ENCODE data around the gene CHRNA1.

The CHRNA1 gene

DNA sequence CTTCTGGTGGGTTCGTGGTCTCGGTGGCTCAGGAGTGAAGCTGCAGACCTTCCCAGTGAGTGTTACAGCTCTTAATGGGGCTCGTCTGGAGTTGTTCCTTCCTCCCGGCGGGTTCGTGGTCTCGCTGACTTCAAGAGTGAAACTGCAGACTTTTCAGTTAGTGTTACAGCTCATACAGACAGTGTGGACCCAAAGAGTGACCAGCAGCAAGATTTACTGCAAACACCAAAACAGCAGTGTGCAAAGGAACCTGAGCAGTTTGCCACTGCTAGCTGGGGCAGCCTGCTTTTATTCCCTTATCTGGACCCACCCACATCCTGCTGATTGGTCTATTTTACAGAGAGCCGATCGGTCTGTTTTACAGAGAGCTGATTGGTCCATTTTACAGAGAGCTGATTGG, 55.6 kb downstream of the CHRNA1 start:
- Histone ChIP-seq H3K23ac (ENCODE audit: low read length in 2 of 2) (no peak overlapping the region), H3K27ac (ENCODE audit: low read length, poor library complexity, severe bottlenecking) (no peak overlapping the region), H3K4me3 (ENCODE audit: insufficient read depth in 1 of 2, low read depth in 1 of 2, low read length in 2 of 2) (no peak overlapping the region), H3K4me1 (ENCODE audit: control insufficient read depth, insufficient read depth, low read depth, low read length) (no peaks in the 10 kb centered on the region), H3K9me3 (ENCODE audit: control insufficient read depth, low read length) (no peaks in the 10 kb centered on the region), H3K18ac (ENCODE audit: low read depth in 1 of 2, low read length in 2 of 2) (no peak overlapping the region), H2BK5ac (ENCODE audit: low read depth, low read length, poor library complexity, severe bottlenecking) (no peak overlapping the region), H3K9ac (ENCODE audit: low read length) (no peak overlapping the region), H2BK12ac (ENCODE audit: low read length in 2 of 2) (no peak overlapping the region), H2BK120ac (ENCODE audit: low read depth, low read length) (no peak overlapping the region), H4K91ac (ENCODE audit: low read length) (no peak overlapping the region), H3K4me2 (ENCODE audit: low read length, poor library complexity, severe bottlenecking) (no peak overlapping the region), H3K36me3 (ENCODE audit: control insufficient read depth in 1 of 2, insufficient read depth in 2 of 2, low read depth in 1 of 2, low read length in 2 of 2) (no peaks in the 10 kb centered on the region), H3K14ac (ENCODE audit: low read length in 2 of 2) (no peak overlapping the region), H2AK5ac (ENCODE audit: low read length, severe bottlenecking) (no peak overlapping the region), H2BK15ac (ENCODE audit: low read depth, poor library complexity, severe bottlenecking) (no peak overlapping the region), H4K8ac (ENCODE audit: low read length) (no peak overlapping the region), H3K4ac (ENCODE audit: low read depth in 1 of 2, low read length in 2 of 2) (no peak overlapping the region), H3K79me1 (replicated peaks; ENCODE audit: low read length, poor library complexity, severe bottlenecking) (no peaks in the 10 kb centered on the region), H2AFZ (ENCODE audit: low read depth, low read length) (no peak overlapping the region), H3K27me3 (ENCODE audit: control insufficient read depth in 1 of 2, insufficient read depth in 1 of 2, low read length in 2 of 2) (peaks cover 6 to 26% of the 10 kb centered on the region in 2 experiments)
- WGBS, result 83% methylated on average over 9 of the region's 9 CpGs
- DNase-seq, result no peak

DNA sequence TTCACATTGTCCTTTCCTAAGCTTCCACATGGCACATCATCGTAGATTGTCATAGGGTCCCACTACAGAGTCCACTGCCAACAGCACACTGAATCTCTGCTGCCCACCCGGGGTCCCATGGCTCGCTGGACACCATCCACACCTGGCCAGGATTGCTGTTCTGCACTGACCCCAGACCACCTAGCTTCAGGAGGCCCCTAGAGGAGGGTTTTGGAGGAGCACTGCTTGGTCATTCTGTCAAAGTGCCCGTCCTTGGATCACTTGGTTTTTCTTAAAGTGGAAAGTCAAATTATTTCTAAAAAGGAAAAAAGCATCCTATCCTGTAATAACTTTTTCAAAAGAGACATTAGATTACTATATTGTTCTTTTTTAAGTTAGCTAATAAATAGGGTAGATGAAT, 59.0 kb downstream of the CHRNA1 start:
- no peaks in the 10 kb centered on the region for H3K79me1 ChIP-seq (replicated peaks; ENCODE audit: low read length, poor library complexity, severe bottlenecking)
- no peak overlapping the region for H2BK120ac ChIP-seq (ENCODE audit: low read depth, low read length)
- no peak overlapping the region for H2AK5ac ChIP-seq (ENCODE audit: low read length, severe bottlenecking)
- no peak overlapping the region for H4K8ac ChIP-seq (ENCODE audit: low read length)
- H4K91ac ChIP-seq (ENCODE audit: low read length), result no peak overlapping the region
- no peaks in the 10 kb centered on the region for H3K4me1 ChIP-seq (ENCODE audit: control insufficient read depth, insufficient read depth, low read depth, low read length)
- H3K9ac ChIP-seq (ENCODE audit: low read length), result no peak overlapping the region
- no peak overlapping the region for H3K4me2 ChIP-seq (ENCODE audit: low read length, poor library complexity, severe bottlenecking)
- H3K27me3 ChIP-seq (ENCODE audit: control insufficient read depth in 1 of 2, insufficient read depth in 1 of 2, low read length in 2 of 2), result peaks cover 6 to 30% of the 10 kb centered on the region in 2 experiments
- no peak overlapping the region for H2AFZ ChIP-seq (ENCODE audit: low read depth, low read length)
- no peak overlapping the region for H3K18ac ChIP-seq (ENCODE audit: low read depth in 1 of 2, low read length in 2 of 2)
- H2BK15ac ChIP-seq (ENCODE audit: low read depth, poor library complexity, severe bottlenecking), result no peak overlapping the region
- H2BK5ac ChIP-seq (ENCODE audit: low read depth, low read length, poor library complexity, severe bottlenecking), result no peak overlapping the region
- H3K4me3 ChIP-seq (ENCODE audit: insufficient read depth in 1 of 2, low read depth in 1 of 2, low read length in 2 of 2), result no peak overlapping the region
- no peaks in the 10 kb centered on the region for H3K9me3 ChIP-seq (ENCODE audit: control insufficient read depth, low read length)
- no peak overlapping the region for H3K4ac ChIP-seq (ENCODE audit: low read depth in 1 of 2, low read length in 2 of 2)
- DNase-seq, result no peak
- no peak overlapping the region for H3K23ac ChIP-seq (ENCODE audit: low read length in 2 of 2)
- WGBS, result 95% methylated on average over 3 of the region's 4 CpGs
- H2BK12ac ChIP-seq (ENCODE audit: low read length in 2 of 2), result no peak overlapping the region
- H3K14ac ChIP-seq (ENCODE audit: low read length in 2 of 2), result no peak overlapping the region
- H3K27ac ChIP-seq (ENCODE audit: low read length, poor library complexity, severe bottlenecking), result no peak overlapping the region
- no peaks in the 10 kb centered on the region for H3K36me3 ChIP-seq (ENCODE audit: control insufficient read depth in 1 of 2, insufficient read depth in 2 of 2, low read depth in 1 of 2, low read length in 2 of 2)

DNA sequence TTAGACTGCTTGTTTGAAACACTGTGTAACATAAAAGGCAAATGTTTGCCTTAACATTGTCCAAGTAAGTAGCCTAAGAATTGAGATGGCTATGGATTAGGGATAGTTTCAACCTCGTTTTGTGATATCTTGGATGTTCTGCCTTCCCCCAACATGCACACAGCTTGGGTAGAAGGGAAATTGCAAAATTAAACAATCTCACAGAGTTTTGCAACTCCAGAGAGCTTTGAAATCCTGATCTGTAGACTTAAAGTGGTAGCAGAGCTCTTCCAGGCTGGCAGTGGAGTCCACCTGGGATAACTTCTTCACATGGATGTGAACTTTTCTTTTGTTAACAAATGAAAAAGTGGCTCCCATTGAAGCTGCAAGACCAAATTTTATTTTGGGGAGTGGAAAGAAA, 59.6 kb downstream of the CHRNA1 start:
- H2AK5ac ChIP-seq (ENCODE audit: low read length, severe bottlenecking), result no peak overlapping the region
- no peaks in the 10 kb centered on the region for H3K79me1 ChIP-seq (replicated peaks; ENCODE audit: low read length, poor library complexity, severe bottlenecking)
- no peaks in the 10 kb centered on the region for H3K4me1 ChIP-seq (ENCODE audit: control insufficient read depth, insufficient read depth, low read depth, low read length)
- H4K91ac ChIP-seq (ENCODE audit: low read length), result no peak overlapping the region
- no peaks in the 10 kb centered on the region for H3K9me3 ChIP-seq (ENCODE audit: control insufficient read depth, low read length)
- H3K4ac ChIP-seq (ENCODE audit: low read depth in 1 of 2, low read length in 2 of 2), result no peak overlapping the region
- no peak overlapping the region for H3K14ac ChIP-seq (ENCODE audit: low read length in 2 of 2)
- H2BK120ac ChIP-seq (ENCODE audit: low read depth, low read length), result no peak overlapping the region
- no CpG with 5 or more reads among the region's 1 CpG for WGBS
- no peak overlapping the region for H3K23ac ChIP-seq (ENCODE audit: low read length in 2 of 2)
- no peak overlapping the region for H4K8ac ChIP-seq (ENCODE audit: low read length)
- H2BK12ac ChIP-seq (ENCODE audit: low read length in 2 of 2), result no peak overlapping the region
- H3K9ac ChIP-seq (ENCODE audit: low read length), result no peak overlapping the region
- no peaks in the 10 kb centered on the region for H3K36me3 ChIP-seq (ENCODE audit: control insufficient read depth in 1 of 2, insufficient read depth in 2 of 2, low read depth in 1 of 2, low read length in 2 of 2)
- DNase-seq, result peak; percentile 20
- H3K18ac ChIP-seq (ENCODE audit: low read depth in 1 of 2, low read length in 2 of 2), result no peak overlapping the region
- H3K27me3 ChIP-seq (ENCODE audit: control insufficient read depth in 1 of 2, insufficient read depth in 1 of 2, low read length in 2 of 2), result peaks cover 6 to 30% of the 10 kb centered on the region in 2 experiments
- H3K4me2 ChIP-seq (ENCODE audit: low read length, poor library complexity, severe bottlenecking), result no peak overlapping the region
- H3K4me3 ChIP-seq (ENCODE audit: insufficient read depth in 1 of 2, low read depth in 1 of 2, low read length in 2 of 2), result no peak overlapping the region
- no peak overlapping the region for H2AFZ ChIP-seq (ENCODE audit: low read depth, low read length)
- H2BK15ac ChIP-seq (ENCODE audit: low read depth, poor library complexity, severe bottlenecking), result no peak overlapping the region
- H2BK5ac ChIP-seq (ENCODE audit: low read depth, low read length, poor library complexity, severe bottlenecking), result no peak overlapping the region
- H3K27ac ChIP-seq (ENCODE audit: low read length, poor library complexity, severe bottlenecking), result no peak overlapping the region

DNA sequence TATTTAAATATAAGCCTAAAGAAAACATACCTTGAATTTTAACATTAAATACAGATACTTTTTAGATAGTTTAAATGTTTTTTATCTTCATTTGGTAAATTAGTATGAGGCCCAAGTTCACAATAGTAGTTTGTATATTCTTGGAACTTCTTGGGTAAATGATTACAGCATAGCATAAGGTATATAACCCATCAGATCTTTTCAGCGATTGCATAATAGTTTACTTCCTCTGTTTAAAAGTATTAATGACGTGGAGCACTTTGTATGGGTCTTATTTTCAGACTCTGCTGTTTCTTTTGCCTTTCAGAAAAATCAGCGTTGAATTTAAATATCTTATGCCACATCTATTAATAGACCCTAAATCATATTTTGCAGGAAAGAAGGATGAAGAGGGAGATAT, 60.2 kb downstream of the CHRNA1 start:
- H3K4me2 ChIP-seq (ENCODE audit: low read length, poor library complexity, severe bottlenecking), result no peak overlapping the region
- H4K91ac ChIP-seq (ENCODE audit: low read length), result no peak overlapping the region
- H2BK15ac ChIP-seq (ENCODE audit: low read depth, poor library complexity, severe bottlenecking), result no peak overlapping the region
- no peak overlapping the region for H3K4ac ChIP-seq (ENCODE audit: low read depth in 1 of 2, low read length in 2 of 2)
- no peaks in the 10 kb centered on the region for H3K4me1 ChIP-seq (ENCODE audit: control insufficient read depth, insufficient read depth, low read depth, low read length)
- peaks cover 6 to 30% of the 10 kb centered on the region in 2 experiments for H3K27me3 ChIP-seq (ENCODE audit: control insufficient read depth in 1 of 2, insufficient read depth in 1 of 2, low read length in 2 of 2)
- H2AK5ac ChIP-seq (ENCODE audit: low read length, severe bottlenecking), result no peak overlapping the region
- DNase-seq, result no peak
- H3K14ac ChIP-seq (ENCODE audit: low read length in 2 of 2), result no peak overlapping the region
- H3K4me3 ChIP-seq (ENCODE audit: insufficient read depth in 1 of 2, low read depth in 1 of 2, low read length in 2 of 2), result no peak overlapping the region
- no peak overlapping the region for H2BK5ac ChIP-seq (ENCODE audit: low read depth, low read length, poor library complexity, severe bottlenecking)
- no peak overlapping the region for H2BK120ac ChIP-seq (ENCODE audit: low read depth, low read length)
- no peak overlapping the region for H3K27ac ChIP-seq (ENCODE audit: low read length, poor library complexity, severe bottlenecking)
- WGBS, result no CpG with 5 or more reads among the region's 3 CpGs
- no peaks in the 10 kb centered on the region for H3K36me3 ChIP-seq (ENCODE audit: control insufficient read depth in 1 of 2, insufficient read depth in 2 of 2, low read depth in 1 of 2, low read length in 2 of 2)
- H3K23ac ChIP-seq (ENCODE audit: low read length in 2 of 2), result no peak overlapping the region
- H3K9me3 ChIP-seq (ENCODE audit: control insufficient read depth, low read length), result no peaks in the 10 kb centered on the region
- no peak overlapping the region for H4K8ac ChIP-seq (ENCODE audit: low read length)
- no peak overlapping the region for H3K9ac ChIP-seq (ENCODE audit: low read length)
- no peak overlapping the region for H2BK12ac ChIP-seq (ENCODE audit: low read length in 2 of 2)
- no peak overlapping the region for H2AFZ ChIP-seq (ENCODE audit: low read depth, low read length)
- H3K18ac ChIP-seq (ENCODE audit: low read depth in 1 of 2, low read length in 2 of 2), result no peak overlapping the region
- no peaks in the 10 kb centered on the region for H3K79me1 ChIP-seq (replicated peaks; ENCODE audit: low read length, poor library complexity, severe bottlenecking)
